GM21737 (cell line): Measurements from ENCODE around the gene HEPACAM.

Experiments used
- ATAC-seq: cut with Tn5 transposase; IDR thresholded peaks from one replicate; pipeline ENCODE4 v1.9.1; 2021; ENCODE audit warnings: mild to moderate bottlenecking, moderate library complexity; ENCODE audit not compliant: unreplicated experiment

HEPACAM gene

DNA sequence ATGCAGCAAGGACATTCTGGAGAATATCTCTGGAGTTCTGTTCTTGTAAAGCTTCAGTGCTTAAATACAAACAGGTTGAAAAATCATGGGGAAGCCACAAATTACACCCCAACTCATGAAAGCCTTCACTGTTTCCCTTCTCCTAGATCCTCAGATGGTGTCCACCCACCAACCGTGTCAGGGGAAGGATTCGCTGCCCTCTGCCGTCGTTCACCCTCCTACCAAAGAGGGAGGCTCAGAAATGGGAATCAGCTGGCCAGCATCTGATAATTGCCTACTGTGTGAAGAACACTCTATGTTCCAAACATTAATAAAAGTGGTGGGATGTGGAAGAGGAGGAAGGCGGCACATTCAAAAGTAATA, 7.4 kb upstream of the HEPACAM start:
- no peak for ATAC-seq

DNA sequence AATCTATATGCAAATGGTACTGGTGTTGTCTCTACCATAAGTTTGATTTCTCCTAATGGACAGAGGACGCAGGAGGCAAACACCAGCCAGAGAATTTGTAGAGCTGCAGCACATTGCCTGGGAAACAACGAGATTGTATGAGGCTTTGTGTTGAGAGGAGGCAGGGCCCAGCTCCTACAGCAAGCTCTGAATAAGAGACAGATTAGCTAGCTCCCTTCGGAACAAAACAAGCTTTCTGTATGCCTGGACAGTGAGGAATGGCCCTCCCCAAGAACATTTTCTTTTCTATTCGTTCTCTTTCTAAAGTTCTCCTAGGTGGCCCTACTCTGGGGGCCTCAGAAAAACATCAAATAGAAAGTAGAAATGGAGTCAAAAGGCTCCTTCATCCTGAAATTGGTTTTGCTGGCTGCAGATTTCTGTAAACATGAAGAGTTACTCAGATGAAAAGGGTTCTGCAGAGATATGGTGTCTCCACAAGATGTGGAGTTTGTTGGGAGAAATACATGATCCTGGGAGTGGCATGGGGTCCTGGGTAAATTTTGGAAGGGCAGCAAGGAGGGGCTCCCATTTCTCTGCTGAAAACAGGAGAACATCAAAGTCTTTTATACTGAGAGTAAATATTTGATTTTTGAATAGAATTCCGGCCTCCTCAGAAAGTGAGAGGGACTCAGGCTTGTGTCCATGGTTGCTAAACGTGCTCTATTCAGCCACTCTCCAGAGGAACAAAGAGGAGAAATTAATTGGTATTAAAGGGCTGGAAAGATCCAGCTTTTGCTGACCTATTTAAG, 6.8 kb upstream of the HEPACAM start:
- ATAC-seq = no peak

GRCh38 chr11:124941703-124942102, 5.9 kb upstream of the HEPACAM start:
- ATAC-seq = no peak

GRCh38 chr11:124938970-124939369, 3.1 kb upstream of the HEPACAM start:
- no peak for ATAC-seq

GRCh38 chr11:124938206-124938765, 2.4 kb upstream of the HEPACAM start:
- no peak for ATAC-seq

DNA sequence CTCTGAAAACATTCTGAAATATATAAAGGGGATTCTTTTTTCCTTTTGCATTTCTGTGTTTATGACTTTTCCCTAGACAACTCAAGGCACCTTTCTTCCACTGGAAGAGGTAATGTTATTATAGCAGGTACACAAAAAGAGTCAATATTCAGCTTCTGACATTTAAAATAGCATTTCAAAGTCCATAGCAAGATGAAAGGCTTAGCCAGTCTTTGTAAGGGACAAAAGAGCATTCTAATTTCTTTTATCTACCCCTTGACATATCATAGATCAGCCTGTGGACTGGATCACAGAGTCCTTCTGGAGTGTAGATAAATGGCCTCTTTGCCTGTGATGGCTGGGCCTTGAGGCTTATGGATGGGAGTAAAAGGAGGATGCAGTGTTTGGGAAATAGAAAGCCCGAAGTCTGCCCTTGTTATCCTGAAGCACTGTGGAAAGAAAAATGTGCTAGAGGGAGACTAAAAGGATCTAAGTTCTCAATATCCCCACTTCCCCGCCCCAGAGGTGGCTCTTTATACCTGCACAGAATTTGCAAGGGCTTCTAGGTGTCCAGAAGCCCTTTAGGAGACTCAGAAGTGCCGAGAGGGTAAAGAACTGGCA, 1.6 kb upstream of the HEPACAM start:
- no peak for ATAC-seq

DNA sequence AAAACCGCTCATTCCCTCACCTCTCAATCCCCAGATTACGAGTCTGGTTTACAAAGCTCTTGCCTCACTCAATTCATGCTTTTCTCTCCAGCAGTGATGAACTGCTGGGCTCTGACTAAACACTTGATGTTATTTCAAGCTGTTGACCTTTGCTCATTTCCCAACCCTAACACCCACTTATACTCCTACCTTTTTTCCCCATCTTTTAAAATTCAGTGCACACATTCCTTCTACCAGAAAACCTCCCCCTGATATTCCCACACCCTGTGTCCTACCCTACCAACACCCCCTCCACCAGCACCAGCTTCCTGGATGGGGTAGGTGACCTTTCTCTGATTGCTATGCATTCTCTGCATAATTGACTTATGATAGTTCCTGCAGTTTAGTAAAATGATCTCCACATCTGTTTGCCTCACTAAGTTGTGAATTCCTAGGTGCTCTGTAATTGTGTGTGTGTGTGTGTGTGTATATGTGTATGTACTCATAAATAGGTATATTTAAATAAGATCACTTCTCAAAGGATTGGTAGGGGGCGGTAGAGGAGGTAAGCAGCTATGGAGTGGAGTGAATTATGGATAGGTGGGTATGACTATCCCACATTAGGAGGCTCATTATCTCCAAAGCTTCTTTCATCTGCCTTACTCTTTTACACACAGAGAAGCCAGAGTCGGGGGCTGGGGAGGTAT, 842 bp downstream of the HEPACAM start:
- no peak for ATAC-seq

GRCh38 chr11:124930799-124931198, 5.0 kb downstream of the HEPACAM start:
- peak; percentile 90 for ATAC-seq

- ATAC-seq = no peak
Measured at GRCh38 chr11:124928942-124929665, 6.7 kb downstream of the HEPACAM start.

DNA sequence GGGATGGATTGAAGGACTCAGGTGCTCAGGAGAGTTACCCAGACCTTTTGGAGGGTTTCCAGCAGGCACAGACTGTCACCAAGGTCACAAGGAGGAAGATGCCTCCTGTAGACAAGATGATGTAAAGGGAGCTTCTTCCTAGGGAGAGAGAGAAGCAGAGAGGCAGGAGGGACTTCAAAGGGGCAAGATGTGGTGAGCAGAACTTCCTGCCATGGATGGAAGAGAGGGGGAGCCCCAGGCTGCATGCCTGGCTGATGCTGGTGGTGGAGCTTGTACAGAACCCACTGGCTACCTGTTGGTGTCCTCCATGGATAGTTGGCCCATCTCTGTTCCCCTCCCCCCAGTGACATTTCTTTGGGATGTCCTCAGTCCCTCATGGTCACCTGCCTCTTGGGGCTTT, 12.6 kb downstream of the HEPACAM start:
- no peak for ATAC-seq

- no peak for ATAC-seq
Measured at GRCh38 chr11:124922831-124923230, 13.0 kb downstream of the HEPACAM start.

DNA sequence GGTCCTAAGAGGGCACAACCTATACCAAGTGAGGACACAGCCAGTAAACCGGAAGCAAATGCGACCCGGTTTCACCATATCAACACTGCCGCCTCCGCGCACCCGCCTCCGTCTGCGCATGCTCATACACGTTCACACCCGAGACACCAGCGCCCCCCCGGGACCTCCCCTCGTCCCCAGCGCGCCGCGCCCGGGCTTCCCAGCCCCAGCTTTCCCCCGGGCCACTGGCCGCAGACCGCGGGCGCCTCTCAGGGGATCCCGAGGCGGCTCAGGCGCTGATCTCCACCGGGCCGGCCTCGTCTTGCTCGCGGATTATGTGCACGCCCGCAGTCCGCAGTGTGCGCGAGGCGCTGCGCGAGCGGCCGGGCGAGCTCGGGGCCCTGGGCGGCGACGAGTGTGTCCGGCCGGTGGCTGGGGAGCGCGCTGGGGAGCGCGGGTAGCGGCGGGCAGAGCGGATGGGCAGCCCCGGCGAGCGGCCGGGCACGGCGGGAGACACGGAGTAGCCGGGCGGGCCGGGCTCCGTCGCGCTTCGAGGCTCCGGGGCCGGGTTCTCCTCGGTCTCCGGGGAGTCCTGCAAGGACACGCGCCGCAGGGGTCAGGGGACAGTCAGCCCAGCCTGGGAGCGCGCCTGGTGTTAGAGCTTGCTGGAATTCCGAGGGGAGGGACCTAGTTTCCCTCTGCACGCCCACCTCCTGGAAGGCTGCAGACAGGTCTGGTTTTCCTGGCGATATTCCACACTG, 14.8 kb downstream of the HEPACAM start:
- no peak for ATAC-seq

GRCh38 chr11:124920356-124920755, 15.5 kb downstream of the HEPACAM start:
- ATAC-seq = no peak

DNA sequence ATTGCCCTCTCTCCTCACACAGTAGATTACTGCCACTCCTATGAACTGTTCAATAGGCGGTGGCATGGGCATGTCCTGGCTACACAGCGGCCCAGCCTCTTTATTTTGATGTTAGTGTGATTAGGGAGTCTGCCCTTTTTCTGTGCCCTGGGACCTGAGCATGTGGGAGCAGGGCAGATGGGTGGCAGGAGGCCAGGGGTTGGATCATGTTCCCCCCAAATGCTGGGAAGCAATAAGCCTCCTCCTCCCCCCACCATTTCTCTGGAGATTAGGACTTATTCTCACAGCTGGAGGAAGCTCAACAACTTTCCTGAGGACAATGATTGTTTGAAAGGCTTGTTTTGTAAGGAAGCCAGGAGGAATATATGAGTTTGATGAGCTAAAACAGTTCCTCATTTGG, 15.9 kb downstream of the HEPACAM start:
- no peak for ATAC-seq

DNA sequence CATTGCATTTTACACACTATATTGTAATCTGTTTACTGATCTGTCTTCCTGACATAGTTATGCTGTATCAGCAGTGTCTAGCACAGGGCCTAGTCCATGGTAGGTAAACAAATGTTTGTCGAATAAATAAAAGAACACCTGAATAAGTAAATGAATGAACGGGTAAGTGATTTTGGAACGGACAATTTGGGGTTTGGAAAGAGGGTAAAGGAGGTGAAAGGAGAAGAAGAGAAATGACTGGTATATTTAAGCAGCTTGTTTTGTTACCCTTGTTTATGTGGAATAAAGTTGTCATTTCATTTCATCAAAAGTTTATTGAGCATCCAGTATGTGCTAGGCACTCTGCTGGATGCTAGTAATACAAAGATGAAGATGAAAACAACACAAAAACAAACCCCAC, 16.9 kb downstream of the HEPACAM start, which contains the start of gene HEPN1:
HEPN1 (plus strand) TSS at position 301 of the 400 bp plus-strand sequence.
- ATAC-seq = no peak

DNA sequence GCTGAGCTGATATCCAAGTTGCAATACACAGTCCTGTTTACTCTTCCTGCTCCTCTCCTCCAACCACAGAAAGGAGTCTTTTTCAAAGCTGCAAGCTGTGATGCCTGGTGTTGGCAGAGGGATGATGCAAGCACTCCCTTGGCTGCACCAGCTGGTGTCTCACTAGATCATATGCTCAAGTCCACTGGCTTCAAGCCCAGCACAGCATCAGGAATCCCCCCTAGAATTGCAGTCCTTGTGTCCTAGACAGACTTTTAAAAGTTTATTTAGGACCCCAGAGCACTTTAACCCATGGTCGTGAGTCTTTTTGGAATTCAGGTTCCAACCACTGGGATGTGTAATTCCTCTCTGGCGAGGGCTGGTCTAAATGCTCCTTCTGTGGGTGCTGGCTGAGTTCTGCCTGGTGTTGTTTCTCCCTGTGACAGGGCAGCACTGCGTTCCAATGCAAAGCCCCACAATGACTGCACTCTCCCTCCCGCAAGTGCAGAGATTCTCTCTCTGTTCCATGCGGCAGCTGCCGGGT, 18.7 kb downstream of the HEPACAM start:
- no peak for ATAC-seq

- ATAC-seq = no peak
Measured at GRCh38 chr11:124916370-124916710, 19.5 kb downstream of the HEPACAM start.

DNA sequence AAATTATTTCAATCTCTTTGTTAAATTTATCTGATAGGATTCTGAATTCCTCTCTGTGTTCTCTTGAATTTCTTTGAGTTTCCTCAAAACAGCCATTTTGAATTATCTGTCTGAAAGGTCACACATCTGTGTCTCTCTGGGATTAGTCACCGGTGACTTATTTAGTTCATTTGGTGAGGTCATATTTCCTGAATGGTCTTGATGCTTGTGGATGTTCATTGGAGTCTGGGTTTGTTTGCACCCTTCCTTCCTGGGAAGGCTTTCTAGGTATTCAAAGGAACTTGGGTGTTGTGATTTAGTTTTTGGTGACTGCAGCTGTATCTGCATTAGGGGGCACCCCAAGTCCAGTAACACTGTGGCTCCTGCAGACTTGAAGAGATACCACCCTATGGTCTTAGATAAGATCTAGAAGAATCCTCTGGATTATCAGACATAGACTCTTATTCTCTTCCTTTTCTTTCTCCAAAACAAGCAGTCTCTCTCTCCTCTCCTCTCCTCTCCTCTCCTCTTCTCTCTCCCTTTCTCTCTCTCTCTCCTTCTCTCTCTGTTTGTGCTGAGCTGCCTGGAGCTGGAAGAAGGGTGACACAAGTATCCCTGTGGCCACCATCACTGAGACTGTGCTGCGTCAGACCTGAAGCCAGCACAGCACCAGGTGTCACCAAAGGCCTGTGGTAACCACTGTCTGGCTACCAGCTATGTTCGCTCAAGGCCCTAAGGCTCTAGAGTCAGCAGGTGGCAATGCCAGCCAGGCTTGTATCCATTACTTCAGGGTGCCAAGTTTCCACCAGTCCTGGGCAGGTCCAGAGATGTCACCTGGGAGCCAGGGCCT, 20.1 kb downstream of the HEPACAM start:
- ATAC-seq = no peak

GRCh38 chr11:124902616-124903015, 33.2 kb downstream of the HEPACAM start:
- ATAC-seq = no peak
